HG02870 (cell line): Measurements from ENCODE around the gene THOC2.
"Not testable (repeated sequence)": the region's sequence is repeated elsewhere in the genome, so short reads cannot be mapped to it uniquely, and the experiment has no call there.

Experiments used
- ATAC-seq: cut with Tn5 transposase; IDR thresholded peaks from one replicate; pipeline ENCODE4 v1.9.1; 2021; ENCODE audit warnings: mild to moderate bottlenecking, moderate library complexity; ENCODE audit not compliant: unreplicated experiment

The THOC2 gene

DNA sequence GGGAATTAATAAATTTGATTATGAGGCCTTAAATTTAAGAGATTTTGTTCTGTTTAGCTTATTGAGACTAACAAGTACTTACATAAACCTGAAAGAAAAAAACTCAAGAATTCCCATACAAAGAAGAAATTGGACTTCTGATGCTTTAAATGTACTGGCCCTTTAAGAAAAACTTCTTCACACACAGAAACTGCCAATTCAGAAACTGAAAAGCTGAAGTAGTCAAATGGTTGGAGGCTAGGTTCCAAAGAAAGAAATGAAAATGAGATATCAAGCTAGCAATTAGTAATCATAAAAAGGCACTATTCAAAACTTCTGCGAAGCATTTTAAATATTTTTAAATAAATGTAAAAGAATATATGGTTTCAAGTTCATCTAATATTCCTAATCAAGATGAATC, 151.3 kb downstream of the THOC2 start:
- peak; percentile 75 for ATAC-seq

DNA sequence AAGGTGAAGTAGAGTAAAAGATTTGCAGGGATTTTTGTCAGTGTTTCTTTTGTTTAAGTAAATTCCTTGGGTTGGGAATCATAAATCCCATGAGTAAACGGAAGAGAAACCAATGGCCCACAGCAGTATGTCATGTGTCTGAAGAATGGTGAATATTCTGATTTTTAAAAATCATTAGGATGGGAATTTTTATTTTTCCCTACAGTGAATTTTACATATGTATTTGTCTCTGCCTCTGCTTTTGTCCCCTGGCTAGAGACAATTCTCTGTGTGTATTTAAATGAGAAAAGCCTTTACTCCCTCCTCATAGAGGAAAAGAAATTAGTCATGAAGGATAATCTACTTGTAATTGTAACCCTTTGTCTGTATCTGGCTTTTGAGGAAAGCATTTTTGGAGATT, 152.1 kb downstream of the THOC2 start:
- ATAC-seq = no peak

DNA sequence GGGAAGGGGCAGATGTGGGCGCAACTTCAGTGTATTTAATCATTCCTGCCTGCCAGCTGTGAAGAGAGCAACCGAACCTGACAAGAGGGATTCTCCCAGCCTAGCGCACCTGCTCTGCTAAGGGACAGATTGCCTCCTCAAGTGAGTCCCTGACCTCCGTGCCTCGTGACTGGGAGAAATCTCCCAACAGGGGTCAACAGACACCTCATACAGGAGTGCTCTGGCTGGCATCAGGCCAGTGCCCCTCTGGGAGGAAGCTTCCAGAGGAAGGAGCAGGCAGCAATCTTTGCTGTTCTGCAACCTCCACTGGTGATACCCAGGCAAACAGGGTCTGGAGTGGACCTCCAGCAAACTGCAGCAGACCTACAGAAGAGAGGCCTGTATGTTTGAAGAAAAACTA, 158.8 kb downstream of the THOC2 start:
- ATAC-seq = not testable (repeated sequence)

DNA sequence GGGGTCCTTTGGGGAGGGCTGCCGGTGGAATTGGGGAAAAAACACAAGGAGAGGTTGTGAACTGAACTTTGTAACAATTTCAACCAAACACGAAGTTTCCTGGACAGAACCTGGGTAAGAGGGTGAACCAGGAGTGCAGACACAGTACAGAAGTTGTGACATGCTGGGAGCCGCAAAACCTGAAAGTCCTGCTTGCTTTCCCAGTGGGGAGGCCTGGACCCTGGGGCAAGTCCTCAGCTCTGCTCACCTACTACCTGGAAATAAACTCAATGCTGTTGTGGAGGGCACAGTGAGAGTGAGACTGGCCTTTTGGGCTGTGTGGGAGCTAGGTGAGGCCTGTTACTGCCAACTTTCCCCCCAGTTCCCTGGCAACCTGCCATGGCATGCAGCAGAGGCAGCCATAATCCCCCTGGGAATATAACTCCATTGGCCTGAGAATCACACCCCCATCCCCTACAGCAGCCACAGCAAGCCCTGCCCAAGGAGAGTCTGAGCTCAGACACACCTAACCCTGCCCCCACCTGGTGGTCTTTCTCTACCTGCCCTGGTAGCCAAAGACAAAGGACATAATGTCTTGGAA, 162.8 kb downstream of the THOC2 start:
- ATAC-seq = no peak

DNA sequence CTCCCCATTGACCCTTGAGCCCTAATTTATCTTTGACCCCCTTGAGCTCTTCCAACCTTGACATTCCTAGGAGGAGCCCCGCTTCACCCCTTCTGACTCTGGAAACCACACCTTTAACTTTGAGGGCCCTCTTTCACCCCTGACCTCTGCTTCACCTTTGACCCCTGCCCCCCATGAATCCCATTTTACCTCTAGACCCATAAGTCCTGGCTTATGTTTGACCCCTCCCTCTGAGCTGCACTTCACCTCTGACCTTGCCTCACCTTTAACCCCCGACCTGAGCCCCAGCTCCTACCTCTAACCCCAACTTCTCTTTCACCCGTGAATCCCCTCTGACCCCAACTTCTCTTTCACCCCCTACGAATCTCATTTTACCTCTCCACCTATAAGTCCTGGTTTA, 169.7 kb downstream of the THOC2 start:
- no peak for ATAC-seq

DNA sequence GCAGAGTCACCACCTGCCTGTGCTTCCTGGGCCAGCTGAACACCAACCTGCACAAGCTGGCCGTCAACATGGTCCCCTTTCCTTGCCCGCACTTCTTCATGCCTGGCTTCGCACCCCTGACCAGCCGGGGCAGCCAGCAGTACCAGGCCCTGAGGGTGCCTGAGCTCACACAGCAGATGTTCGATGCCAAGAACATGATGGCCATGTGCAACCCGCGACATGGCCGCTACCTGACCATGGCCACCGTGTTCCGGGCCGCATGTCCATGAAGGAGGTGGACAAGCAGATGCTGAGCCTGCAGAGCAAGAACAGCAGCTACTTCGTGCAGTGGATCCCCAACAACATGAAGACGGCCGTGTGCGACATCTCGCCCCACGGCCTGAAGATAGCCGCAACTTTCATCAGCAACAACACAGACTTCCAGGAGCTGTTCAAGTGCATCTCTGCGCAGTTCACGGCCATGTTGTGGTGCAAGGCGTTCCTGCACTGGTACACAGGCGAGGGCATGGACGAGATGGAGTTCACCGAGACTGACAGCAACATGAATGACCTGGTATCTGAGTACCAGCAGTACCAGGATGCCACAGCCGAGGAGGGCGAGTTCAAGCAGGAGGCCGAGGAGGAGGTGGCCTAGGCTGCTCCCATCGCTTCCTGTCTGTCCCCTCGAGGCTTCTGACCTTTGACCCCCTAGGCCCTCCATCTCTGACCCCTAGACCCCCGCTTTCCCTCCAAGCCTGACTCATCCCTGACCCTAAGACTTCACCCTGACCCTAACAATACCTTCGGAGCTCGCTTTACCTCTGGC, 170.3 kb downstream of the THOC2 start:
- ATAC-seq = no peak

DNA sequence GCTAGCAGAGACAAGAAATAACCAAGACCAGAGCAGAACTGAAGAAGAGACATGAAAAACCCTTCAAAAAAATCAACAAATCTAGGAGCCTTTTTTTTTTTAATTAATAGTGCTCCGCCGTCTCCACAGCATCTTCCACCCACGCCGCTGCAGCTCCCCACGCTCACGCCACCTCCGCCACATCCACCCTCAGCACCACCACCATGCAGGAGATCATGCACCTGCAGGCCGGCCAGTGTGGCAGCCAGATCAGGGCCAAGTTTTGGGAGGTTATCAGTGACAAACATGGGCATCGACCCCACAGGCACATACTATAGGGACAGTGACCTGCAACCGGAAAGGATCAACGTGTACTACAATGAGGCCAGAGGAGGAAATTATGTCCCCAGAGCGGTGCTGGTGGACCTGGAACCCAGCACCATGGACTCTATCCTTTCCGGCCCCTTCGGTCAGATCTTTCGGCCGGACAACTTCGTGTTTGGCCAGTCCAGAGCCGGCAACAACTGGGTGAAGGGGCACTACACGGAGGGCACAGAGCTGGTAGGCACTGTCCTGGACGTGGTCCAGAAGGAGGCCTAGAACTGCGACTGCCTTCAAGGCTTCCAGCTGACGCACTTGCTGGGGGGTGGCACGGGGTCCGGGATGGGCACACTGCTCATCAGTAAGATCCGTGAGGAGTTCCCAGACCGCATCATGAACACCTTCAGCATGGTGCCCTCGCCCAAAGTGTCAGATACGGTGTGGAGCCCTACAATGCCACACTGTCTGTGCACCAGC, 171.2 kb downstream of the THOC2 start:
- no peak for ATAC-seq

DNA sequence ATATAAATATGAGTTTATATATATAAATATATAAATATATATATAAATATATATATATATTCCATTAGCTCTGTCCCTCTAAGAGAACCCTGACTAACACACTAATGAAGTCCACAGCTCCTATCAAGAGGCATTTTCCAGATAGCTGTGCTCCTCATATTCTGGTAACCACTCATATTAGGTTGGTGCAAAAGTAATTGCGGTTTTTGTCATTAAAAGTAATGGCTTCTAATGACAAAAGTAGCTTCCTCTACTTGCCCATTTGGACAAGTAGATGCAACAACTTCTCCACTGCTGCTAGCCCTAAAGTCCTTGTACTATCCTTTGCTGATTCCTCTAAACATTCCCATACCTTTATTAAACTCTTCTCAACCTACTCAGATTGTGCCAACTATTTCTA, 182.0 kb downstream of the THOC2 start:
- ATAC-seq = no peak
